GM18520 (cell line): ENCODE results near the gene RAD51AP1.
A peak's percentile ranks its signal among the peaks of the same experiment; 100 is the strongest.
"Not testable (repeated sequence)": the region's sequence is repeated elsewhere in the genome, so short reads cannot be mapped to it uniquely, and the experiment has no call there.

Experiments
- ATAC-seq: cut with Tn5 transposase; IDR thresholded peaks from one replicate; pipeline ENCODE4 v1.9.1; 2021; ENCODE audit not compliant: unreplicated experiment

Gene RAD51AP1, protein sequence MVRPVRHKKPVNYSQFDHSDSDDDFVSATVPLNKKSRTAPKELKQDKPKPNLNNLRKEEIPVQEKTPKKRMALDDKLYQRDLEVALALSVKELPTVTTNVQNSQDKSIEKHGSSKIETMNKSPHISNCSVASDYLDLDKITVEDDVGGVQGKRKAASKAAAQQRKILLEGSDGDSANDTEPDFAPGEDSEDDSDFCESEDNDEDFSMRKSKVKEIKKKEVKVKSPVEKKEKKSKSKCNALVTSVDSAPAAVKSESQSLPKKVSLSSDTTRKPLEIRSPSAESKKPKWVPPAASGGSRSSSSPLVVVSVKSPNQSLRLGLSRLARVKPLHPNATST

DNA sequence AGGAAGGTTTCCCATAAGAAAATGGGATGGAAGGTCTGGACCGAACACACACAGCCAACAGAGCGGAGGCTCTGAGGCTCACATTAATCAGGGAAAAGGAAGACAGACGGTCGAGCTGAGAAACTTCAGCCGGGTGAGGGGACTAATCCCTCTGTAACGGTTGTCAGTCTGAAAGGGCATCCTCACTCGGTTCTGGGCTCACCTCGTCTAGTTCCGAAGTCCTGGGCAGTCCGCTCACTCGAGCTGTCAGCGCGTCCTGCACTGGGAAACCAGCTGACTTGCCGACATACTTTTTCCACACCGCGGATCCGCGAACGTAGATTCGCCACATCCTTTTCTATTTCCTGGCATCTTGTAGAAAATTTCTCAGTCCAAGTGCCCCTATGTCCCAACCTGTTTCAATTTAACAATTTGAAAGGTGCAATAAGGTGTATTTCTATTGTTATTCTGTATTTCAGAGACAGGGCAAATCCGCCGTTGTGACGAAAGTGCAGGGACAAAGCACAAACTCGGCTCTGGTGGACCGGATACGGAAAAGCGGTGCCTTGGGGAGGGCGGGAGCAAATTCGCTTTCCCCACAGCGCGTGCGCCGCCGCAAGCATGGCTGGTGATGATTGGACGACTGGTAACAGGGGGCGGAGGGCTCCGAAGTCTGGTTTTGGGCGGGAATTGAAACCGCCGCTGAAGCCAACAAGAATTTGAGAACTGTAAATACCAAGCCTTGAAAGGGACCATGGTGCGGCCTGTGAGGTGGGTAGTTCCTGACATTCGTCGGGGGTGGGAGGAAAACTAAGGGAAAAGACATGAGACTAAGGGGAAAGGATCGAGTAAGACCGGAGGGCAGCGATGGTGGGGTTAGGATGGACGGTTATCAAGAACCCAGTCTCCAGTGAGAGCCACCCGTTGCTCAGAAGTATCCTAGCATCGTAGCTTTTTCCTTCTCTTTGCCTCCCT lies at the start of gene RAD51AP1:
Gene RAD51AP1, plus strand, starts transcription at position 684 of the 954 bp plus-strand sequence. Its CDS starts 50 bp downstream, at position 734.
- peak; percentile 44 for ATAC-seq

DNA sequence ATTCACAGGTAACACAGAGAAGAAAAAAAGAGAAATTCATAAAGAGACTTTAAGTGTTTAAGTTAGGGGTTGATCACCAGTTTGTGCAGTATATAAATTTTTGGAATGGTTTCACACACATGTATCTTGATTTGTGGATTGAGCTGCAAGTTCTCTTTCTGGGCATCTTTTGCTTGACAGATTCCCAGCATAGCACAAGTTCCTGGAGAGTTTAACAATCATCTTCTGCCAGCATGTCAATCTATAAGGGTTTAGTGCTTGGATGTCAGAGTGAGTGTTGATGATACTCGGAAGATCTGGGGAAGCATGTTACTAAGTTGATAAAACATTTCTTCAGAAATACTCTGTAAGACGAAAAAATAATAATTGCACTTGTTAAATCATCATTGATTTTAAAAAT lies 49.1 kb upstream of the RAD51AP1 start:
- no peak for ATAC-seq

- no peak for ATAC-seq
Observed at GRCh38 chr12:4490973-4491372, 47.7 kb upstream of the RAD51AP1 start.

- ATAC-seq, result no peak
Observed at GRCh38 chr12:4496145-4496838, 42.4 kb upstream of the RAD51AP1 start.

- no peak for ATAC-seq
Observed at GRCh38 chr12:4499186-4499585, 39.5 kb upstream of the RAD51AP1 start.

- ATAC-seq, result no peak
Observed at GRCh38 chr12:4505376-4505986, 33.2 kb upstream of the RAD51AP1 start.

- no peak for ATAC-seq
Observed at GRCh38 chr12:4506430-4506829, 32.3 kb upstream of the RAD51AP1 start.

DNA sequence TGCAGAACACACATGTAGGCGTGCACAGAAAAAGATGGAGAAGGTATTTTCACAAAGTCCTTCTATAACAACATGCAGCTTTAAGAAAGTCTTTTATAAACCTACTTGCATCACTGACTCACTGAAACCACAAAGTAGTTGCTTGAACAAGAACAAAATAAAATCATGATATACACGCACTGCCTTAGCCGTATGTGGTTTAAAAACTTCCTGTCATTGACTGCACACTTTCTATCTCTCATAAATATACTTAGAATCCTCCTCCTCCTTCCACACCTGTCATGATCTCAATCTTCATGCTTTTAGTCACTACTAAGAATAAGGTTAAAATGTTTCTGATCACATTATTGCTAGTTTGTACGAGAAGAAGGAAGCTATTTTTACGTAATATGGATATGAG lies 31.8 kb upstream of the RAD51AP1 start:
- peak; percentile 56 for ATAC-seq

DNA sequence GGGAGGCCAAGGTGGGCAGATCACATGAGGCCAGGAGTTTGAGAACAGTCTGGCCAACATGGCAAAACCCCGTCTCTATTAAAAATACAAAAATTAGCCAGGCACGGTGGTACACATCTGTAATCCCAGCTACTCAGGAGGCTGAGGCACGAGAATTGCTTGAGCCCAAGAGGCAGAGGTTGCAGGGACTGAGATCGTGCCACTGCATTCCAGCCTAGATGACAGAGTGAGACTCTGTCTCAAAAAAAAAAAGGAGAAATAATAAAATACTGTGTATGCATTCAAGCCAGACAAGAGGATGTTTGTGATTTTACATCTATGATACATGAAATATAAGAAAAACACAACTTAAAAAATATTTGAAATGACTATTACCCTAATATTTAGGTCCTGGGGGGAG lies 30.2 kb upstream of the RAD51AP1 start:
- not testable (repeated sequence) for ATAC-seq

DNA sequence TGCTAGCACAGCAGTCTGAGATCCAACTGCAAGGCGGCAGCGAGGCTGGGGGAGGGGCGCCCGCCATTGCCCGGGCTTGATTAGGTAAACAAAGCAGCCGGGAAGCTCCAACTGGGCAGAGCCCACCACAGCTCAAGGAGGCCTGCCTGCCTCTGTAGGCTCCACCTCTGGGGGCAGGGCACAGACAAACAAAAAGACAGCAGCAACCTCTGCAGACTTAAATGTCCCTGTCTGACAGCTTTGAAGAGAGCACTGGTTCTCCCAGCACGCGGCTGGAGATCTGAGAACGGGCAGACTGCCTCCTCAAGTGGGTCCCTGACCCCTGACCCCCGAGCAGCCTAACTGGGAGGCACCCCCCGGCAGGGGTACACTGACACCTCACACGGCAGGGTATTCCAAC lies 29.4 kb upstream of the RAD51AP1 start:
- ATAC-seq, result not testable (repeated sequence)

DNA sequence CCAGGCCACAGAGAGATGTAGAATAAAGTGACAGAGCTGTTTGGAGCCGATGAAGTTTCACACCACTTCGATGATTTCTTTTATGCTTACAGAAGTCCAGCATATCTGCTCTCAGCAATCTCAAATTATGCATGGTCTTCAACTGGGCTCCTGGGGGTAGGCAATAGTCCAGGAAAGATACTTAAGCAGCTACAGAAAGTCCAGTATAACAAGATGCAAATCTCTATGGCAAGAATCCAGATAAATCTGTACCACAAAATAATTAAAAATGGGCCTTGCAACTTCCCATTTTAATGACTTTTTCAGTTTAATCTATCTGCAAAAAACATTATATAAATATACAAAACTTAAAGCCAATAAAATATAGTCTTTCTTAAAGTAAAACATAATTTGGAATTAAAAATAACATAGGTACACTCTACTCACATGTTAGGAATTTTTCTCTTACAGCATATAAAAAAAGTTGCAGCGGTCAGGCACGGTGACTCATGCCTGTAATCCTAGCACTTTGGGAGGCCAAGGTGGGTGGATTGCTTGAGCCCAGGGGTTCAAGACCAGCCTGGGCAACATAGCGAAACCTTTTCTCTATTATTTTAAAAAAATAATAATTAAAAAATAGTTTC lies 20.5 kb upstream of the RAD51AP1 start:
- ATAC-seq, result no peak

GRCh38 chr12:4523443-4523842 lies 15.2 kb upstream of the RAD51AP1 start:
- not testable (repeated sequence) for ATAC-seq

DNA sequence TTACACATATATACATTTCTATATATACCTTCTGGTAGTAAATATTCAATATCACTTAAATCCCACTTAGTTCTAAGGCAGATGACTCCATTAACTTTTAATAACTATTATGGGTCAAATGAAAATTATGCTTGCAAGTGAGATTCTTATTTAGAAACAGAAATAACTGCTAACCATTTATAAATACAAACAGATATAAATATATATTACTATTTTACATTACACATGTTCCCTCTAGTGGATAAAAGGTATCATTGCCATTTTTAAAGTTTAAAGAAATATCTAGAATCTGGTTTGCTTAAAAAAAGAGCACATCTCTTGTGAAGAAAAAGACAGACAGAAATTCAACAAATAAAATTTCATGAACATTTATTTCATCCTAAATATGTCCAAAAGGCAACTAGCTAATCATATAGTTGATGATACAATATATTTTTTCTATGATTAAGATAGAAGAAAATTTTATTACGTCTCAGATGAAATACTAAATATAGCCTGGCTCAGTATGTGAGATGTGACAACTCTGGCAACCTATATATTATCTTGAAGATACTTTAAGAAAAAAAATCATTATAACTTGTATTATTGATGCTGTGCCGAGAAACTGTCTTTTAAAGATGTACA lies 11.7 kb upstream of the RAD51AP1 start:
- no peak for ATAC-seq

DNA sequence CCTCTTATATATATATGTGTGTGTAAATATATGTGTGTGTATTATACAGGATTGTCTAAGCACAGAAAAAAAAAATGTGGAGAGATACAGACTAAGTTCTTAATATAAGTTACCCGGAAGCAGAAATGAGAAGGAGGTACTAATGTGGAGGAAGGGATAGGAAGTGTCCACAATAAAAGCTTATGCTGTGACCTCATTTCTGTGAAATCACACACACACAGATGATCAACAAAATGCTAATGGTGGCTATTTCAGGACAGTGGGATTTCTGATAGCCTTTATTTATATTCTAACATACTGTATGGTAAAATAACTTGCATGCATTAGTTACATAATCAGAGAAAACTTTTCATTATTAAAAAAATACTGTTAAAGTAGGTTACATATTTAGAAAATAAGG lies 8.5 kb upstream of the RAD51AP1 start:
- ATAC-seq, result no peak

DNA sequence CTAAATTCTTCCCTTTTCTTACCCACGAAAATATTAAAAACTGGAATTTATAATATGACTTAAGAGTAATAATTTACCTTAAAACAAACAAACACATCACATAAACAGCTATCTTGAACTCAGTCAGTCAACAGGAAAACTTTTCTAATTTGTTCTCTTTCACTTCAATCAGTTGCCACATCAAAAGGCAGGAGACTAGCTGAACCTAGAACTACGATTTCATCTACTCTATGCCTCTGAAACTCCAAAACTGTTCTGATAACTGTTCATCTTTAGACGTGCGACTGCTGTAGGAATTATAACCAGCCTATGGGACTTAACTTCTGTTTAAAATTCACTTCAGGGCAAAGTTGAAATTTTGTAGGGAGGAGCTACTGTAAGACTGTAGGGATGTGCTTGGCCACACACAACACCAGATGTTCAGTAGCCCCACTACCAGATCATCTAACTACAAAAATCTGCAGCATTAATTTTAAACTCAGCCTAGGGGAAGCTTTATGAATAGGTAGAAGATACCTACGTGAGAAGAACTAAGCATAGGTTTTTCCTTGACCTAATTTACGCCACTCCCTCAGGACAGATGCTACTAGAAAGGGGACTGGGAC lies 7.6 kb upstream of the RAD51AP1 start:
- no peak for ATAC-seq

GRCh38 chr12:4535092-4535491 lies 3.6 kb upstream of the RAD51AP1 start:
- peak; percentile 34 for ATAC-seq

DNA sequence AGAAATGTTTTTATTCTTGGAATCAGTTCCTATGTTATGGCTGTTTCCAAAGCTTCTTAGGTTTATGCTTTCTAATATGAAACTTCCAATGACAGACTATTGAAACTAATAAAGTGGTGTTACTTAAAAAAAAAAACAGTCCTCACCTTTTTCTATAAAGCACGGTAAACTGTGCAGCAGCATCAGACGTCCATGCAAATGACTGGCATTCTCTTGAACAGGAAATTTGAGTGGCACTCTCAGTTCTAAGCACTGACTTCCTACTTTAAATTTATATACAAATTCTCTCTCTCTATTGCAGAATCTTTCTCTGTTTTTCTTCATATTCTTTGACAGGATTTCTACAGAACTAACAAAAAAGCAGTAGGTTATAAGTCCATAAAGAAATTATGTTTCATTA lies 2.8 kb upstream of the RAD51AP1 start:
- no peak for ATAC-seq

- ATAC-seq, result no peak
Observed at GRCh38 chr12:4539167-4539870, 629 bp downstream of the RAD51AP1 start.

DNA sequence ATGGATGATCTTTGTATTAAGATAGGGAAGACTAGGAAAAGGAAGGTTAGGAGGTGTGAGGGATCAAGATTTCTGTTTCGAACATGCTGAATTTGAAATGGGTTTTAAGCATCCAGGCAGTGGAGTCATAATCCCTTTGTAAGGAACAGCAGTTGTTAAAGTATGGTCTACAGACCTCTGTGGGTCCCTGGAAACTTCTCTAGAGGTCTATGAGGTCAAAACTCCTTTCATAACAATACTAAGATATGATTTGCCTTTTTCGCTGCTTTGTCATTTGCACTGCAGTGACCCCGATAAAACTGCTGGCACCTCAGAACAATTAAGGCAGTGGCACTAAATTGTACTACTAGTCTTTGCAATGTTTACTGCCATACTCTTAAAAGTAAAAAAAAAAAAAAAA lies 1.5 kb downstream of the RAD51AP1 start:
- no peak for ATAC-seq
